ENCODE data around the gene UNK. TPM values are rescaled to one million over a fixed set of nuclear protein-coding genes. Genes with fewer than 3 reads are reported as not detected.

Gene UNK
- total and polyA plus RNA-seq, 2 donors (not counting 1 experiment from before 2014, with no cell fraction given): 35.5 to 70.3 TPM

GRCh38 chr17:75740631-75741077, 44.0 kb upstream of the UNK start:
- Mint-ChIP-seq H3K27me3 (no peaks in the 10 kb centered on the region), H3K4me3 (no peak overlapping the region), H3K9me3 (ENCODE audit: insufficient read depth) (no peaks in the 10 kb centered on the region), H3K4me1 (no peaks in the 10 kb centered on the region), H3K27ac (no peak overlapping the region)
- POLR2A ChIA-PET: no interaction called here
- H3K9me3 ChIP-seq (ENCODE audit: control extremely low read depth in 1 of 3, control insufficient read depth in 2 of 3, insufficient read depth in 1 of 3, low read length in 2 of 3): no peaks in the 10 kb centered on the region
- no peak overlapping the region for H3K4me2 ChIP-seq (replicated peaks; ENCODE audit: low read depth, low read length, poor library complexity, severe bottlenecking)
- WGBS (ENCODE audit: insufficient coverage): 86% methylated on average over 14 of the region's 17 CpGs
- H3K4me1 ChIP-seq (ENCODE audit: control insufficient read depth in 2 of 2, insufficient read depth in 2 of 2, low read length in 2 of 2): peaks cover 0 to 5% of the 10 kb centered on the region in 2 donors
- no peak overlapping the region for H3K27ac ChIP-seq (ENCODE audit: low read length in 2 of 2)
- no peaks in the 10 kb centered on the region for H3K79me2 ChIP-seq (ENCODE audit: control insufficient read depth, insufficient read depth, low read length)
- peaks cover 0 to 4% (median 0%) of the 10 kb centered on the region in 4 experiments for H3K27me3 ChIP-seq (replicated peaks in 1 of 4; ENCODE audit: control extremely low read depth in 1 of 4, control insufficient read depth in 3 of 4, insufficient read depth in 4 of 4, low read length in 3 of 4)
- H4K20me1 ChIP-seq (ENCODE audit: control insufficient read depth, insufficient read depth, low read length, poor library complexity, severe bottlenecking): no peaks in the 10 kb centered on the region
- H3K9ac ChIP-seq (ENCODE audit: low read length): no peak overlapping the region
- intact Hi-C loops (cut with micrococcal nuclease): no loop called here
- TF ChIP-seq EZH2 (IDR thresholded peaks at IDR 0.05; ENCODE audit: borderline replicate concordance, insufficient read depth, low read depth, low read length, poor library complexity, severe bottlenecking): no peak
- TF ChIP-seq CTCF (IDR thresholded peaks at IDR 0.05): no peak
- H2AFZ ChIP-seq (ENCODE audit: insufficient read depth, low read depth, low read length, poor library complexity, severe bottlenecking): no peak overlapping the region
- ATAC-seq (ENCODE audit: low read depth) (no peak), DNase-seq (no peak)
- no peak overlapping the region for H3K4me3 ChIP-seq (ENCODE audit: control extremely low read depth in 1 of 5, extremely low read depth in 1 of 5, insufficient read depth in 1 of 5, low read depth in 2 of 5, low read length in 4 of 5)
- CTCF ChIA-PET: no interaction called here
- no peaks in the 10 kb centered on the region for H3K36me3 ChIP-seq (replicated peaks in 1 of 2; ENCODE audit: control extremely low read depth in 1 of 2, control insufficient read depth in 1 of 2, extremely low read depth in 1 of 2, insufficient read depth in 2 of 2, low read length in 1 of 2)

- Histone ChIP-seq H2AFZ (ENCODE audit: insufficient read depth, low read depth, low read length, poor library complexity, severe bottlenecking) (no peak overlapping the region), H3K36me3 (replicated peaks in 1 of 2; ENCODE audit: control extremely low read depth in 1 of 2, control insufficient read depth in 1 of 2, extremely low read depth in 1 of 2, insufficient read depth in 2 of 2, low read length in 1 of 2) (no peaks in the 10 kb centered on the region), H3K9me3 (ENCODE audit: control extremely low read depth in 1 of 3, control insufficient read depth in 2 of 3, insufficient read depth in 1 of 3, low read length in 2 of 3) (no peaks in the 10 kb centered on the region), H3K4me2 (replicated peaks; ENCODE audit: low read depth, low read length, poor library complexity, severe bottlenecking) (no peak overlapping the region), H3K4me3 (ENCODE audit: control extremely low read depth in 1 of 5, extremely low read depth in 1 of 5, insufficient read depth in 1 of 5, low read depth in 2 of 5, low read length in 4 of 5) (no peak overlapping the region), H3K4me1 (ENCODE audit: control insufficient read depth in 2 of 2, insufficient read depth in 2 of 2, low read length in 2 of 2) (peaks cover 0 to 5% of the 10 kb centered on the region in 2 donors), H3K27ac (ENCODE audit: low read length in 2 of 2) (no peak overlapping the region), H3K9ac (ENCODE audit: low read length) (no peak overlapping the region), H3K27me3 (replicated peaks in 1 of 4; ENCODE audit: control extremely low read depth in 1 of 4, control insufficient read depth in 3 of 4, insufficient read depth in 4 of 4, low read length in 3 of 4) (no peaks in the 10 kb centered on the region), H4K20me1 (ENCODE audit: control insufficient read depth, insufficient read depth, low read length, poor library complexity, severe bottlenecking) (no peaks in the 10 kb centered on the region), H3K79me2 (ENCODE audit: control insufficient read depth, insufficient read depth, low read length) (no peaks in the 10 kb centered on the region)
- no peaks in the 10 kb centered on the region for H3K4me1 Mint-ChIP-seq
- intact Hi-C loops (cut with micrococcal nuclease): no loop called here
- CTCF ChIA-PET: interaction anchor here (0.6 to 1.0 kb wide), 3 partner anchors 8 to 512 kb away, joined by 3 to 4 read pairs (median 3); no protein-coding TSS in a partner anchor
- ATAC-seq (ENCODE audit: low read depth) (no peak), DNase-seq (no peak)
- no peaks in the 10 kb centered on the region for H3K9me3 Mint-ChIP-seq (ENCODE audit: insufficient read depth)
- no peaks in the 10 kb centered on the region for H3K27me3 Mint-ChIP-seq
- POLR2A ChIA-PET: no interaction called here
- no peak overlapping the region for H3K4me3 Mint-ChIP-seq
- no peak for TF ChIP-seq EZH2 (IDR thresholded peaks at IDR 0.05; ENCODE audit: borderline replicate concordance, insufficient read depth, low read depth, low read length, poor library complexity, severe bottlenecking)
- no peak for TF ChIP-seq CTCF (IDR thresholded peaks at IDR 0.05)
- 93% methylated on average over 24 of the region's 25 CpGs for WGBS (ENCODE audit: insufficient coverage)
- no peak overlapping the region for H3K27ac Mint-ChIP-seq
Measured at GRCh38 chr17:75742337-75742736, 42.3 kb upstream of the UNK start.

All from B cell (primary cell).